Measurements from ENCODE around the gene CLIP4. TPM values are rescaled to one million over a fixed set of nuclear protein-coding genes. Genes with fewer than 3 reads are reported as not detected.
"Not testable (repeated sequence)": the region's sequence is repeated elsewhere in the genome, so short reads cannot be mapped to it uniquely, and the experiment has no call there.

Gene CLIP4, protein sequence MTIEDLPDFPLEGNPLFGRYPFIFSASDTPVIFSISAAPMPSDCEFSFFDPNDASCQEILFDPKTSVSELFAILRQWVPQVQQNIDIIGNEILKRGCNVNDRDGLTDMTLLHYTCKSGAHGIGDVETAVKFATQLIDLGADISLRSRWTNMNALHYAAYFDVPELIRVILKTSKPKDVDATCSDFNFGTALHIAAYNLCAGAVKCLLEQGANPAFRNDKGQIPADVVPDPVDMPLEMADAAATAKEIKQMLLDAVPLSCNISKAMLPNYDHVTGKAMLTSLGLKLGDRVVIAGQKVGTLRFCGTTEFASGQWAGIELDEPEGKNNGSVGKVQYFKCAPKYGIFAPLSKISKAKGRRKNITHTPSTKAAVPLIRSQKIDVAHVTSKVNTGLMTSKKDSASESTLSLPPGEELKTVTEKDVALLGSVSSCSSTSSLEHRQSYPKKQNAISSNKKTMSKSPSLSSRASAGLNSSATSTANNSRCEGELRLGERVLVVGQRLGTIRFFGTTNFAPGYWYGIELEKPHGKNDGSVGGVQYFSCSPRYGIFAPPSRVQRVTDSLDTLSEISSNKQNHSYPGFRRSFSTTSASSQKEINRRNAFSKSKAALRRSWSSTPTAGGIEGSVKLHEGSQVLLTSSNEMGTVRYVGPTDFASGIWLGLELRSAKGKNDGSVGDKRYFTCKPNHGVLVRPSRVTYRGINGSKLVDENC
- total RNA-seq: 49.3 TPM

GRCh38 chr2:29114946-29115609 is at the start of gene CLIP4:
TSS of gene CLIP4 (plus strand) at chr2:29115415. CDS start at chr2:29121389, 5,974 bp downstream.
- DNase-seq (ENCODE audit: low spot score in 2 of 2): peak; percentile 88 to 91
- no peak for FAIRE-seq

DNA sequence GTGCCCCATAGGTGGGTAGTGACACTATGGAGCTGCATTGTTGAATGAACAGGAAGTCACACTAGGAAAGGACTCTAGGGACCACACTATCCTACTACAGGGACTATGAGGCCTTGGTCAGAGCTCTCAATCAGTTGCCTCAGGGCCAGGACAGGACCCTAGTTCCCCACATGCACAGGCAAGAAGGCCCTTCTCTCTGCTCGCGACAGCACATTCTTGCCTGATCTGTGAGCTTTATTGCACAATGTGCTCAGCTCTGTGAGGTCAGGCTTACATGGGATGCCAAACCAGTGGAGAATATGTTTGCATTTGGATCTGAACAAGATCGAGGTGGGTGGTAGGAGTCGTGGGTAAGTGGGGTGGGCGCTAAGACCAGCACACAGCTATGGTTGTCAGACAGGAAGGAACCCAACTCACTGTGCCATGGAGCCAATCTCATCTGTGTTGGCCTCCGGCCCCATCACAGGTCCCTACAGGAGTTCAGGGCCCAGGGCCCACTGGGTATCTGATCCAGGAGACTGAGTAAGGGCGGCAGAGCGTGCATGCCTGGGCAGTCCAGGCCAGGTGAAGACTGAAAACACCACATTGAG is 48.8 kb upstream of the CLIP4 start:
- DNase-seq (ENCODE audit: low spot score in 2 of 2): no peak
- no peak for FAIRE-seq

DNA sequence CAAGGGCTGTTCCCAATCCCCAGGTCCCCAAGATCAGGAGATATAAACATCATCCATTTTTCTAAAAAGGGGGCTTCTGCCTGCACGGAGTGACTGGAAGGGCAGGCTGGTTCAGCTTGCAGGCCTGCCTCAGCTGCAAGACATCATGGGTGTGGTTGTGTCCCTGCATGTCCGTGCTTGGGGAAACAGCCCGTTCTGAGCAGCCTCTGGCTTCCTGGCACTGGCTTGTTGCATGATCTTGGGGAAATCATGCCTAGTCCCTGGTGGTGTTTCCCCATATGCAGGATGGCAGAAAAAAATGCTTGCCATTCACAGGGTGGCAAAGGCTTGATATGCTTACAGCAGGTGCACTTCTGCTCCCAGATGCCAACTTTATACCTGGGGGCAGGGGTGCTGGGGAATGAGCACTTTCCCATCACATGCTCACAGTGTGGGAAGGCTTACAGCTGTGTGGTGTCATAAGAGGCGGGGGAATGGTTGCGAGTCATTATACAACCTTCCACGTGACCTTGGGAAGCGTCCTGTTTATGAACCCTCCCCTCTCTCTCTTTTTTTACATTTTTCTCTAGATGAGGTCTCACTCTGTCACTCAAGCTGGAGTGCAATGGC is 48.1 kb upstream of the CLIP4 start:
- DNase-seq (ENCODE audit: low spot score in 2 of 2) (no peak), FAIRE-seq (no peak)

- FAIRE-seq: no peak
- no peak for DNase-seq (ENCODE audit: low spot score in 2 of 2)
Observed at GRCh38 chr2:29068513-29068912, 46.7 kb upstream of the CLIP4 start.

- no peak for FAIRE-seq
- DNase-seq (ENCODE audit: low spot score in 2 of 2): no peak
Observed at GRCh38 chr2:29070526-29070925, 44.7 kb upstream of the CLIP4 start.

GRCh38 chr2:29071032-29071975 is 43.9 kb upstream of the CLIP4 start:
- DNase-seq (ENCODE audit: low spot score in 2 of 2) (no peak), FAIRE-seq (no peak)

GRCh38 chr2:29072251-29072650 is 43.0 kb upstream of the CLIP4 start:
- no peak for FAIRE-seq
- no peak for DNase-seq (ENCODE audit: low spot score in 2 of 2)

DNA sequence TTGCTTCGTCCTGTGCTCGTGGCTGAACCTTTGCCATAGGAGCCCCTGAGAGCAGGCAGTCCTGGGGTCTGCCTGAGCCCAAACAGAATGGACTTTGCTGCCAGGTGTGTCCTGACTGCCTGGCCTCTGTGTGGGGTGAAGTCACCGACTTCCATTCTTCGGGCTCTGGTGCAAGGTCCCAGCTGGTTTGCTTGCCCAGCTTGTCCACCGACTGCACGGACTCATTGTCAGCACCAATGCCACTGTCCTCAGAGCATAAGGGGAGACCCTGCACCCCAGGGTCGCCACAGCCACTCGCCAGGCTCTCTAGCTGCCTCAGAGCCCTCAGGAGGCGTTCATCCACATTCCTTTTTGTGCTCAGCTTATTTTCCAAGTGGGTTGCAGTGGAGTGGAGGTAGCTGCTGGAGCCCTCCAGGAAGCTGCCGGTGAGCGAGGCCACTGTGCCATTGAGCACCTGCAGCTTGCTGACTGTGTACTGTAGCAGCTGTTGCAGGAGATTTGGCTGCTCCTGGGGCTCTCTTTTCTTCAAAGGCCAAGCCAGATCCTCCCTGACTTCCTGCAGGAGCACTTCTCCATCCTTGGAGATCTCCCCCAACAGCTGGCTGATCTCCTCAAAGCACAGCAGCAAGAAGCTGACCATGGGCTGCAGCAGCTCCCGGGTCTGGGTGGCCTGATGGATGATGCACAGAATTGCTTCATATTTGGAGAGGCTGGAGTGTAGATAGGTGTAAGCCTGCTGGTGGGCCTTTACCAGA is 42.1 kb upstream of the CLIP4 start:
- no peak for FAIRE-seq
- no peak for DNase-seq (ENCODE audit: low spot score in 2 of 2)

DNA sequence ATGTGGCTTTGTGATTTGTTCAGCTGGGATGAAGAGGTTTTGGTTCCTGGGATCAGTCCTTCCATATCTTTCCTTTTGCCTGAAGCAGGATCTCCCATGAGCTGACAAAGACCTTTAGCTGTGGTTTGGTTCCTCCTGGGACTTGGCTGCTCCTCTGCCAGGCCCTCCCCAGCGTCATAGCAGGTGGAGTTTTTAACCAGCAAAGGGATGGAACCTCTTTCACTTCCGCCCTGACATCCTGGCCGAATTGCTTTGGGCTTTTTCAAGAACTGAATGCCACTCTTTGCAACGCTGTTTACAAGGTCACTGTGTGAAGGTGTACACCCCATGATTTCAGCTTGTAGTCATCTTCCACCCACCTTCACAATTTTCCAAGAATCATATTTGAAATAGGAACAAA is 41.3 kb upstream of the CLIP4 start:
- no peak for DNase-seq (ENCODE audit: low spot score in 2 of 2)
- FAIRE-seq: no peak

GRCh38 chr2:29074411-29074810 is 40.8 kb upstream of the CLIP4 start, which contains the start of gene PCARE:
TSS of gene PCARE (minus strand) at chr2:29074523. CDS start at chr2:29074261, 262 bp downstream.
- no peak for DNase-seq (ENCODE audit: low spot score in 2 of 2)
- no peak for FAIRE-seq

GRCh38 chr2:29075894-29076705 is 39.1 kb upstream of the CLIP4 start:
- DNase-seq (ENCODE audit: low spot score in 2 of 2) (peak; percentile 32 to 61), FAIRE-seq (no peak)

DNA sequence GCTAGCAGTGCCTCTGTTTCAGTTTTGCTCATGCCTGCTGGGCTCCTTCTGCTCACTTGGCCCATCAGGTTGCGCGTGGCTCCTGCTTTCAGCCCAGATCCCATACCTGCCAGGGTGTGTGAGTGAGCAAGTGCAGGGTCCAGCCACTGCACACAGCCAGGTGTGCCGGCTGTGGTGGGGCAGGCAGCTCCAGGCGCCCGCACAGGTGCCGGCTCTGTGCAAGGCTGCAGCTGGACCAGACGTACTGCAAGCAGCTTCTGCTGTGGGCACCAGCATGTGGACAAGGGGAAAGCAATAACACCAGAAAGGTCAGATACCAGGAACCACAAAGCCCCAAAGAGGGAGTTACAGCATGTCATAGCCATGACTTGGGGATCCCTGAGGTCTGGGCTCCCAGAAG is 35.3 kb upstream of the CLIP4 start:
- no peak for FAIRE-seq
- no peak for DNase-seq (ENCODE audit: low spot score in 2 of 2)

DNA sequence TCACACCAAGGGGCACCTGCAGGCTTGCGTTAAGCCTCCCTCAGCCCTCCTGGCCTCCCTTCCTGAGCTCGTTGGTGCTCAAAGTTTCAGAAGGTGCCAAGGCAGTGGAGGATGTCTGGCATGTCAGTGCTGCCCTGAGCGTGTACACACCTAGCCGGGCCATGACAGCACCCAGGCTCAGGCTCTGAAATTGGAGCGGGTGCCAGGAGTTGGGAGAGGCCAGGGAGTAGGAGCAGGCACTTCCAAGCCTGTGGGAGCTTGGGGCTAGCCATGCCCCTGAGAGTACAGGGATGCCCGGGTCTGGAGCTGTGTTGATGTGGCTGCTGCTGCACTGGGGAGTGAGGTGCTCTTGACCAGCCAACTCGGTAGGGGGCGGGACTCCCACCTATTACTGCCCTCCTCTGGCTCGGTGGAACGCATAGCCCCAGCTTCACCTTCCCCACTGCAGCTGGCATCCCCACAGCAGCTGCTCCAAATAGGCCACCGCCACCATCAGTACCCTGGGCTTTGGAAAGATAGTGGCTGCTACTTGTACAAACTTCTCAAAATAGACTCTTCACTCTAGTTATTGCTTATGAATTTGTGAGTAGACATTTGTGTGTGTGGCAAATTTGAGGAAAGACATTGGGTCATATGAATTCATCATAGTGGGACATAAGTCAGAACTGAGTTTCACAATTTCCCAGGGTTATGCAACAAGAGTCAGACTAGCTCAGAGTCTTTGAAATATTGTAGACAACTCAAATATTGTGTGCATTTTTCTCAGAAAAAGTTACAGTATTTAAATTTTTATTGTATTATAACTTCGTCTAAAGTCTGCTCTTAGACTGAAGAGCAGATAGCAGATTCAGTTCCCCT is 34.1 kb upstream of the CLIP4 start:
- FAIRE-seq (no peak), DNase-seq (ENCODE audit: low spot score in 2 of 2) (no peak)

GRCh38 chr2:29082804-29083495 is 32.3 kb upstream of the CLIP4 start:
- no peak for DNase-seq (ENCODE audit: low spot score in 2 of 2)
- FAIRE-seq: no peak

DNA sequence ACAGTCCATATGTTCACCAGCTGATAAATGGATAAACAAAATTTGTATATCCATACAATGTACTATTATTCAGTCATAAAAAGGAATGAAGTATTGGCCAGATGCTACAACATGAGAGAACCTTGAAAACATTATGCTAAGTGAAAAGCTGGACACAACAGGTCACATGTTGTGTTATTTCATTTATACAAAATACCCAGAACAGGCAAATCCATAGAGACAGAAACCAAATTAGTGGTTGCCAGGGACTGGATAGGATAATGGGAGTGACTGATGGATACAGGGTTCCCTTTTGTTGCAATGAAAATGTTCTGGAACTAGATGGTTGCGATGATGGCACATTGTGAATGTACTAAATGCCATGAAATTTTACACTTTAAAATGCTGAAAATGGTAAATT is 30.7 kb upstream of the CLIP4 start:
- FAIRE-seq (no peak), DNase-seq (ENCODE audit: low spot score in 2 of 2) (no peak)

GRCh38 chr2:29090311-29090710 is 24.9 kb upstream of the CLIP4 start:
- not testable (repeated sequence) for DNase-seq (ENCODE audit: low spot score in 2 of 2); FAIRE-seq
